Activated T-cell treated with anti-CD3 and anti-CD28 coated beads, Interleukin-2, amount 50 U/mL, for 4 hours (primary cell): Measurements from ENCODE around the gene CDH4. TPM values are rescaled to one million over a fixed set of nuclear protein-coding genes. Genes with fewer than 3 reads are reported as not detected.

Experiments
- ATAC-seq, 2 donors: fragments of 200-7000 bp; cut with Tn5 transposase; one replicate each; pipeline ENCODE4 v1.10.0; 2021
- DNase-seq: peaks from one replicate; pipeline ENCODE4 v3.0.0-alpha.2; 2020
- H3K27me3 Mint-ChIP-seq: one replicate; pipeline ENCODE4 v1.8.0; 2021; ENCODE audit warnings: low read depth, mixed read lengths
- H3K36me3 Mint-ChIP-seq: one replicate; pipeline ENCODE4 v1.8.0; 2022; ENCODE audit warnings: mixed read lengths; ENCODE audit not compliant: insufficient read depth
- H3K4me1 Mint-ChIP-seq: one replicate; pipeline ENCODE4 v1.8.0; 2021; ENCODE audit warnings: low read depth, mixed read lengths
- H3K4me3 Mint-ChIP-seq: one replicate; pipeline ENCODE4 v1.8.0; 2021; ENCODE audit warnings: mild to moderate bottlenecking, moderate library complexity, mixed read lengths
- H3K9me3 Mint-ChIP-seq: one replicate; pipeline ENCODE4 v1.8.0; 2021; ENCODE audit warnings: mixed read lengths
- total RNA-seq, 3 donors: library from RNA; stranded (reverse); gene quantifications; one replicate each; pipeline ENCODE4 v1.2.1, GENCODE V29; 2021

CDH4 gene
- total RNA-seq, 3 donors from 2014 or later: 0.10 TPM; not detected in 2

- Mint-ChIP-seq H3K4me3 (no peak overlapping the region), H3K36me3 (no peaks in the 10 kb centered on the region)
- ATAC-seq: no peak
Observed at GRCh38 chr20:61690150-61690549, 438.1 kb downstream of the CDH4 start.

GRCh38 chr20:61690993-61691838, 439.2 kb downstream of the CDH4 start:
- DNase-seq (no peak), ATAC-seq (no peak)
- H3K9me3 Mint-ChIP-seq: no peaks in the 10 kb centered on the region
- no peak overlapping the region for H3K4me3 Mint-ChIP-seq
- H3K4me1 Mint-ChIP-seq: no peaks in the 10 kb centered on the region
- H3K36me3 Mint-ChIP-seq: no peaks in the 10 kb centered on the region
- H3K27me3 Mint-ChIP-seq: no peaks in the 10 kb centered on the region

More at GRCh38 chr20:61690150-61690549, 438.1 kb downstream of the CDH4 start:
- no peaks in the 10 kb centered on the region for H3K4me1 Mint-ChIP-seq
- H3K9me3 Mint-ChIP-seq: no peaks in the 10 kb centered on the region
- no peak for DNase-seq
- H3K27me3 Mint-ChIP-seq: no peaks in the 10 kb centered on the region

- Mint-ChIP-seq H3K4me1 (no peaks in the 10 kb centered on the region), H3K27me3 (no peaks in the 10 kb centered on the region), H3K36me3 (no peaks in the 10 kb centered on the region), H3K9me3 (no peaks in the 10 kb centered on the region), H3K4me3 (no peak overlapping the region)
- no peak for ATAC-seq
- DNase-seq: no peak
Observed at GRCh38 chr20:61691978-61692377, 439.9 kb downstream of the CDH4 start.

GRCh38 chr20:61692479-61692878, 440.4 kb downstream of the CDH4 start:
- DNase-seq (no peak), ATAC-seq (no peak)
- Mint-ChIP-seq H3K4me1 (no peaks in the 10 kb centered on the region), H3K9me3 (no peaks in the 10 kb centered on the region), H3K27me3 (no peaks in the 10 kb centered on the region), H3K36me3 (no peaks in the 10 kb centered on the region), H3K4me3 (no peak overlapping the region)

GRCh38 chr20:61693055-61693600, 441.1 kb downstream of the CDH4 start:
- Mint-ChIP-seq H3K9me3 (no peaks in the 10 kb centered on the region), H3K27me3 (no peaks in the 10 kb centered on the region), H3K4me3 (no peak overlapping the region), H3K36me3 (no peaks in the 10 kb centered on the region), H3K4me1 (no peaks in the 10 kb centered on the region)
- DNase-seq (no peak), ATAC-seq (no peak)

GRCh38 chr20:61694682-61695081, 442.6 kb downstream of the CDH4 start:
- H3K27me3 Mint-ChIP-seq: no peaks in the 10 kb centered on the region
- H3K4me1 Mint-ChIP-seq: no peaks in the 10 kb centered on the region
- ATAC-seq: no peak
- no peaks in the 10 kb centered on the region for H3K9me3 Mint-ChIP-seq
- H3K4me3 Mint-ChIP-seq: no peak overlapping the region
- no peaks in the 10 kb centered on the region for H3K36me3 Mint-ChIP-seq
- no peak for DNase-seq

GRCh38 chr20:61695741-61696140, 443.7 kb downstream of the CDH4 start:
- Mint-ChIP-seq H3K4me3 (no peak overlapping the region), H3K4me1 (no peaks in the 10 kb centered on the region), H3K9me3 (no peaks in the 10 kb centered on the region), H3K27me3 (no peaks in the 10 kb centered on the region), H3K36me3 (no peaks in the 10 kb centered on the region)
- DNase-seq: no peak
- ATAC-seq: no peak

GRCh38 chr20:61696181-61696735, 444.2 kb downstream of the CDH4 start:
- ATAC-seq: no peak
- DNase-seq: no peak
- H3K9me3 Mint-ChIP-seq: no peaks in the 10 kb centered on the region

GRCh38 chr20:61697666-61698597, 445.9 kb downstream of the CDH4 start:
- H3K9me3 Mint-ChIP-seq: no peaks in the 10 kb centered on the region
- DNase-seq: no peak
- no peak for ATAC-seq

More at GRCh38 chr20:61696181-61696735, 444.2 kb downstream of the CDH4 start:
- Mint-ChIP-seq H3K4me1 (no peaks in the 10 kb centered on the region), H3K4me3 (no peak overlapping the region), H3K36me3 (no peaks in the 10 kb centered on the region), H3K27me3 (no peaks in the 10 kb centered on the region)

GRCh38 chr20:61698598-61699494, 446.8 kb downstream of the CDH4 start:
- no peaks in the 10 kb centered on the region for H3K27me3 Mint-ChIP-seq
- H3K9me3 Mint-ChIP-seq: no peaks in the 10 kb centered on the region
- no peaks in the 10 kb centered on the region for H3K4me1 Mint-ChIP-seq
- no peaks in the 10 kb centered on the region for H3K36me3 Mint-ChIP-seq
- no peak for DNase-seq
- no peak for ATAC-seq
- no peak overlapping the region for H3K4me3 Mint-ChIP-seq

More at GRCh38 chr20:61697666-61698597, 445.9 kb downstream of the CDH4 start:
- no peaks in the 10 kb centered on the region for H3K4me1 Mint-ChIP-seq
- no peak overlapping the region for H3K4me3 Mint-ChIP-seq
- H3K36me3 Mint-ChIP-seq: no peaks in the 10 kb centered on the region
- H3K27me3 Mint-ChIP-seq: no peaks in the 10 kb centered on the region

- no peak for DNase-seq
Observed at GRCh38 chr20:61699495-61700374, 447.7 kb downstream of the CDH4 start.

GRCh38 chr20:61700595-61701140, 448.6 kb downstream of the CDH4 start:
- no peak for DNase-seq
- H3K36me3 Mint-ChIP-seq: no peaks in the 10 kb centered on the region
- no peaks in the 10 kb centered on the region for H3K9me3 Mint-ChIP-seq
- no peaks in the 10 kb centered on the region for H3K4me1 Mint-ChIP-seq
- H3K4me3 Mint-ChIP-seq: no peak overlapping the region
- no peak for ATAC-seq
- H3K27me3 Mint-ChIP-seq: no peaks in the 10 kb centered on the region

More at GRCh38 chr20:61699495-61700374, 447.7 kb downstream of the CDH4 start:
- Mint-ChIP-seq H3K4me1 (no peaks in the 10 kb centered on the region), H3K36me3 (no peaks in the 10 kb centered on the region), H3K4me3 (no peak overlapping the region), H3K9me3 (no peaks in the 10 kb centered on the region), H3K27me3 (no peaks in the 10 kb centered on the region)
- ATAC-seq: no peak
